ENCODE results near the gene OBP2A.

- no peak for TF ChIP-seq POLR2A (IDR thresholded peaks at IDR 0.05)
- no peak for TF ChIP-seq CTCF (IDR thresholded peaks at IDR 0.05)
These were observed 42.3 kb upstream of the OBP2A start for GRCh38 chr9:135503371-135504261.

Data from Peyer's patch (tissue), 4 donors.